Neural progenitor cell (in vitro differentiated cells): ENCODE results near the gene SELENOM. TPM values are rescaled to one million over a fixed set of nuclear protein-coding genes. Genes with fewer than 3 reads are reported as not detected.

Source experiments
- DNase-seq: peaks from one replicate; pipeline ENCODE4 v3.0.0-alpha.2; 2016; ENCODE audit warnings: low spot score
- H2AFZ ChIP-seq: fragments of 200-600 bp; sonication (generic); replicated peaks from 2 replicates; pipeline ENCODE4 v1.6.1; 2016; ENCODE audit warnings: antibody characterized with exemption
- H3F3A ChIP-seq: fragments of 200-600 bp; sonication (generic); 2 replicates; pipeline ENCODE4 v1.6.1; 2016; ENCODE audit warnings: antibody characterized with exemption, low read depth
- H3K27ac ChIP-seq: fragments of 200-600 bp; sonication (generic); 2 replicates; pipeline ENCODE4 v1.5.1; 2016; ENCODE audit warnings: mild to moderate bottlenecking
- H3K27me3 ChIP-seq: fragments of 200-600 bp; sonication (generic); 2 replicates; pipeline ENCODE4 v1.6.1; 2016; ENCODE audit warnings: mild to moderate bottlenecking, moderate library complexity
- H3K36me3 ChIP-seq: fragments of 200-600 bp; sonication (generic); 2 replicates; pipeline ENCODE4 v1.5.1; 2016
- H3K4me1 ChIP-seq: fragments of 200-600 bp; sonication (generic); 2 replicates; pipeline ENCODE4 v1.6.1; 2016; ENCODE audit warnings: mixed run types
- H3K4me2 ChIP-seq: fragments of 200-600 bp; sonication (generic); 2 replicates; pipeline ENCODE4 v1.6.1; 2016
- H3K4me3 ChIP-seq: fragments of 200-600 bp; sonication (generic); 2 replicates; pipeline ENCODE4 v1.5.1; 2016
- H3K79me2 ChIP-seq: fragments of 200-600 bp; sonication (generic); 2 replicates; pipeline ENCODE4 v1.6.1; 2016; ENCODE audit warnings: low read depth
- H3K9ac ChIP-seq: fragments of 200-600 bp; sonication (generic); 2 replicates; pipeline ENCODE4 v1.6.1; 2016
- H3K9me3 ChIP-seq: fragments of 200-600 bp; sonication (generic); 2 replicates; pipeline ENCODE4 v1.5.1; 2016; ENCODE audit warnings: low read depth
- H4K20me1 ChIP-seq: fragments of 200-600 bp; sonication (generic); 2 replicates; pipeline ENCODE4 v1.6.1; 2016; ENCODE audit warnings: low read depth
- H3K27ac Mint-ChIP-seq: 3 replicates; pipeline ENCODE4 v1.8.0; 2021; ENCODE audit warnings: mixed read lengths
- H3K27me3 Mint-ChIP-seq: 2 replicates; pipeline ENCODE4 v1.8.0; 2022; ENCODE audit warnings: low read depth, mild to moderate bottlenecking, inconsistent platforms, moderate library complexity, mixed read lengths; ENCODE audit not compliant: insufficient read depth
- H3K36me3 Mint-ChIP-seq: 3 replicates; pipeline ENCODE4 v1.8.0; 2021; ENCODE audit warnings: mixed read lengths
- H3K4me1 Mint-ChIP-seq: 3 replicates; pipeline ENCODE4 v1.8.0; 2021; ENCODE audit warnings: mixed read lengths
- H3K4me3 Mint-ChIP-seq: 3 replicates; pipeline ENCODE4 v1.8.0; 2021; ENCODE audit warnings: mild to moderate bottlenecking, moderate library complexity, mixed read lengths
- H3K9me3 Mint-ChIP-seq: 3 replicates; pipeline ENCODE4 v1.8.0; 2020; ENCODE audit warnings: mixed read lengths
- EZH2 ChIP-seq: fragments of 200-600 bp; sonication (generic); IDR thresholded peaks from 2 replicates; pipeline ENCODE4 v1.6.1; 2017; ENCODE audit warnings: antibody characterized with exemption, mild to moderate bottlenecking, moderate library complexity
- EZH2phosphoT487 ChIP-seq: fragments of 200-600 bp; sonication (generic); IDR thresholded peaks from 2 replicates; pipeline ENCODE4 v1.6.1; 2017; ENCODE audit warnings: antibody characterized with exemption
- total RNA-seq: library from RNA; depleted of rRNA; stranded (reverse); fragments of >200 nt; gene quantifications from 2 replicates; pipeline ENCODE4 v1.2.3, GENCODE V29; 2015; ENCODE audit warnings: low replicate concordance
- TF ChIP-seq, protein P1 (sequence below): fragments of 200-600 bp; sonication (generic); IDR thresholded peaks from 2 replicates; pipeline ENCODE4 v1.5.1; 2017; ENCODE audit warnings: antibody characterized with exemption, mild to moderate bottlenecking

SELENOM gene
- total RNA-seq, 1 donor from 2014 or later = 7.4 TPM

DNA sequence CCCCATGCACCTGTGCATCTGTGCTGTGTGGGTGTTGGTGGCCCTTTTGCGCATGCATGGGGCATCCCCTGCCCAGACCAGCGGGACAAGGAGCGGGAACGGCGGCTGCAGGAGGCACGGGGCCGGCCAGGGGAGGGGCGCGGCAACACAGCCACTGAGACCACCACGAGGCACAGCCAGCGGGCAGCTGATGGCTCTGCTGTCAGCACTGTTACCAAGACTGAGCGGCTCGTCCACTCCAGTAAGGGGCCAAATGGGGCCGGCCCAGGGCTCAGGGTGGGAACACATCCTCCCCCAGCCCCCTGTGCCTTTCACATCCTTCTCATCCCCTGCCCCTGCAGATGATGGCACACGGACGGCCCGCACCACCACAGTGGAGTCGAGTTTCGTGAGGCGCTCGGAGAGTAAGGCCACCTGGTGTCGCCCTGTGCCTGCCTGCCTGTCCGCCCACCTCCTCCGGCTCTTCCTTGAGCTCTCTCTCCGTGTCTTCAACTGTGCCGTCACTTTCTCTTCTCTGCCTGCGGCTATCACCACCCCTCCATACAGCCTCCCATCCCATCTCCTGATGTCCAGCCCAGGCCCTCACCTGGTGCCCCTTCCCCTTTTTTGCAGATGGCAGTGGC lies 10.6 kb downstream of the SELENOM start:
- no peaks in the 10 kb centered on the region for H3K79me2 ChIP-seq
- no peak overlapping the region for H3K4me3 Mint-ChIP-seq
- no peak for DNase-seq
- TF ChIP-seq EZH2 (no peak), EZH2phosphoT487 (no peak)
- TF ChIP-seq, protein P1, sequence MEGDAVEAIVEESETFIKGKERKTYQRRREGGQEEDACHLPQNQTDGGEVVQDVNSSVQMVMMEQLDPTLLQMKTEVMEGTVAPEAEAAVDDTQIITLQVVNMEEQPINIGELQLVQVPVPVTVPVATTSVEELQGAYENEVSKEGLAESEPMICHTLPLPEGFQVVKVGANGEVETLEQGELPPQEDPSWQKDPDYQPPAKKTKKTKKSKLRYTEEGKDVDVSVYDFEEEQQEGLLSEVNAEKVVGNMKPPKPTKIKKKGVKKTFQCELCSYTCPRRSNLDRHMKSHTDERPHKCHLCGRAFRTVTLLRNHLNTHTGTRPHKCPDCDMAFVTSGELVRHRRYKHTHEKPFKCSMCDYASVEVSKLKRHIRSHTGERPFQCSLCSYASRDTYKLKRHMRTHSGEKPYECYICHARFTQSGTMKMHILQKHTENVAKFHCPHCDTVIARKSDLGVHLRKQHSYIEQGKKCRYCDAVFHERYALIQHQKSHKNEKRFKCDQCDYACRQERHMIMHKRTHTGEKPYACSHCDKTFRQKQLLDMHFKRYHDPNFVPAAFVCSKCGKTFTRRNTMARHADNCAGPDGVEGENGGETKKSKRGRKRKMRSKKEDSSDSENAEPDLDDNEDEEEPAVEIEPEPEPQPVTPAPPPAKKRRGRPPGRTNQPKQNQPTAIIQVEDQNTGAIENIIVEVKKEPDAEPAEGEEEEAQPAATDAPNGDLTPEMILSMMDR = no peak
- H3K4me3 ChIP-seq = no peak overlapping the region
- no peak overlapping the region for H3K27ac ChIP-seq
- H3F3A ChIP-seq = no peaks in the 10 kb centered on the region
- H3K4me1 ChIP-seq = peaks cover 3% of the 10 kb centered on the region
- H3K4me1 Mint-ChIP-seq = peaks cover 2% of the 10 kb centered on the region
- no peak overlapping the region for H2AFZ ChIP-seq
- H3K27ac Mint-ChIP-seq = peak overlapping the region; percentile 13
- peaks cover 5% of the 10 kb centered on the region for H3K36me3 Mint-ChIP-seq
- H3K27me3 Mint-ChIP-seq = peaks cover 2% of the 10 kb centered on the region
- no peak overlapping the region for H3K9ac ChIP-seq
- H3K27me3 ChIP-seq = no peaks in the 10 kb centered on the region
- H3K9me3 Mint-ChIP-seq = no peaks in the 10 kb centered on the region
- H3K4me2 ChIP-seq = no peak overlapping the region
- no peaks in the 10 kb centered on the region for H3K36me3 ChIP-seq
- H4K20me1 ChIP-seq = no peaks in the 10 kb centered on the region
- no peaks in the 10 kb centered on the region for H3K9me3 ChIP-seq

DNA sequence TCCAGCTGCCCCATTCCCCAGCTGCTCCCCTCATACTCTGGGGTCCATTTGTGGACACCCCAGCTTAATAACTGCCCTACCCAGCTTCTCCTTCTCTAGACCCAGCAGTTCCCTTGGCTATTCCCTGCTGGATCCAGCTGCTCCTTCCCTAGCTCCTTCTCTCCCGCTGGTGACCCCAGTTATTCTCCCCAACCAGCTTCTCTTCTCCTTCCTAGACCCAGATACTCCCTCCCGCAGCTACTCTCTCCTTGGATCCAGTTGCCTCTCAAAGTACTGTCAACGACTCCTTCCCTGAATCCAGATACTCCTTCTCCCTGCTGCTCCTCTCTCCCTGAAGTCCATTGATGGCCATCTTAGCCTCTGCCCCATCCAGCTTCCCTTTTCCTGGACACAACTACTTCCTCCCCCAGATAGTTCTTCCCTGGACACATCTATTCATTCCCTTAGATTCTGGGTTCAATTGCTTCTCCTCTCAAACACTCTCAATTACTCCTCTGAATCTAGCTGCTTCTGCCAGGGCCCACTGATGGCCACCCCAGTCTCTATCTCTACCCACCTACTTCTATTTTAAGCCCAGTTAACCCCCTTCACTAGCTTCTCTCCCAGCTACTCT lies 11.6 kb downstream of the SELENOM start:
- H3K9ac ChIP-seq = no peak overlapping the region
- H3K4me1 ChIP-seq = peaks cover 3% of the 10 kb centered on the region
- DNase-seq = no peak

DNA sequence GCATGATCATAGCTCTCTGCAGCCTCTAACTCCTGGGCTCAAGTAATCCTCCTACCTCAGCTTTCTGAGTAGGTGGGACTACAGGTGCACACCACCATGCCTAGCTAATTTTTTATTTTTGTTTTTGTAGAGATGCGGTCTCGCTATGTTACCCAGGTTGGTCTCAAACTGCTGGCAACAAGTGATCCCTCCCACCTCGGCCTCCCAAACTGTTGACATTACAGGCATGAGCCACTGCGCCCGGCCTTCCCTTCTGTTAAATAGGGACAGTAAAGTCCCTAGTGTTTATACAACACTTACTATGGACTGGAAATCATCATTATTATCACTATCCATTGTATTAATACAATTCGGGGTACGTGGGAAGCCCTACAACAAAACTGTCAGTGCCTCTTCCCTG lies 12.6 kb downstream of the SELENOM start:
- no peak overlapping the region for H3K4me3 Mint-ChIP-seq
- no peak overlapping the region for H3K4me3 ChIP-seq
- no peaks in the 10 kb centered on the region for H3K27me3 ChIP-seq
- H2AFZ ChIP-seq = no peak overlapping the region
- peaks cover 2% of the 10 kb centered on the region for H3K4me1 Mint-ChIP-seq
- no peak overlapping the region for H3K4me2 ChIP-seq
- H3K27ac ChIP-seq = no peak overlapping the region
- no peaks in the 10 kb centered on the region for H3K9me3 ChIP-seq
- no peak for DNase-seq
- H3K27ac Mint-ChIP-seq = no peak overlapping the region
- H3K9me3 Mint-ChIP-seq = no peaks in the 10 kb centered on the region
- no peaks in the 10 kb centered on the region for H3F3A ChIP-seq
- H3K4me1 ChIP-seq = peaks cover 3% of the 10 kb centered on the region
- H3K9ac ChIP-seq = no peak overlapping the region
- peaks cover 2% of the 10 kb centered on the region for H3K27me3 Mint-ChIP-seq
- peaks cover 5% of the 10 kb centered on the region for H3K36me3 Mint-ChIP-seq
- TF ChIP-seq, protein P1 = no peak
- no peak for TF ChIP-seq EZH2phosphoT487
- no peak for TF ChIP-seq EZH2
- H4K20me1 ChIP-seq = no peaks in the 10 kb centered on the region
- no peaks in the 10 kb centered on the region for H3K36me3 ChIP-seq
- H3K79me2 ChIP-seq = no peaks in the 10 kb centered on the region

More for the DNA sequence above, 11.6 kb downstream of the SELENOM start:
- no peak overlapping the region for H2AFZ ChIP-seq
- no peaks in the 10 kb centered on the region for H3K36me3 ChIP-seq
- H3K27me3 ChIP-seq = no peaks in the 10 kb centered on the region
- no peaks in the 10 kb centered on the region for H3K79me2 ChIP-seq
- peaks cover 2% of the 10 kb centered on the region for H3K27me3 Mint-ChIP-seq
- no peak overlapping the region for H3K4me3 Mint-ChIP-seq
- H3K9me3 Mint-ChIP-seq = no peaks in the 10 kb centered on the region
- no peak overlapping the region for H3K27ac Mint-ChIP-seq
- no peak overlapping the region for H3K4me3 ChIP-seq
- no peaks in the 10 kb centered on the region for H3F3A ChIP-seq
- no peaks in the 10 kb centered on the region for H3K9me3 ChIP-seq
- H3K27ac ChIP-seq = no peak overlapping the region
- TF ChIP-seq EZH2 (no peak), EZH2phosphoT487 (no peak)
- TF ChIP-seq, protein P1 = no peak
- peaks cover 5% of the 10 kb centered on the region for H3K36me3 Mint-ChIP-seq
- H4K20me1 ChIP-seq = no peaks in the 10 kb centered on the region
- H3K4me1 Mint-ChIP-seq = peaks cover 2% of the 10 kb centered on the region
- H3K4me2 ChIP-seq = no peak overlapping the region
